Chondrocyte (in vitro differentiated cells): Measurements from ENCODE around the gene WDR88. TPM values are rescaled to one million over a fixed set of nuclear protein-coding genes. Genes with fewer than 3 reads are reported as not detected.
"Not testable (repeated sequence)": the region's sequence is repeated elsewhere in the genome, so short reads cannot be mapped to it uniquely, and the experiment has no call there.

ENCODE experiments used
- DNase-seq: peaks from one replicate; pipeline ENCODE4 v3.0.0; 2021; ENCODE audit warnings: mixed read lengths, low spot score
- H3K27ac Mint-ChIP-seq: one replicate; pipeline ENCODE4 v1.8.0; 2021; ENCODE audit warnings: mild to moderate bottlenecking, moderate library complexity, mixed read lengths; ENCODE audit not compliant: unreplicated experiment
- H3K27me3 Mint-ChIP-seq: 2 replicates; pipeline ENCODE4 v1.8.0; 2021; ENCODE audit warnings: low read depth, mixed read lengths
- H3K36me3 Mint-ChIP-seq: 2 replicates; pipeline ENCODE4 v1.8.0; 2021; ENCODE audit warnings: low read depth, mixed read lengths
- H3K4me1 Mint-ChIP-seq: 2 replicates; pipeline ENCODE4 v1.8.0; 2021; ENCODE audit warnings: low read depth, mild to moderate bottlenecking, mixed read lengths
- H3K4me3 Mint-ChIP-seq: one replicate; pipeline ENCODE4 v1.8.0; 2021; ENCODE audit warnings: mild to moderate bottlenecking, moderate library complexity, mixed read lengths; ENCODE audit not compliant: unreplicated experiment
- H3K9me3 Mint-ChIP-seq: 2 replicates; pipeline ENCODE4 v1.8.0; 2021; ENCODE audit warnings: low read depth, mixed read lengths
- CTCF ChIP-seq: fragments of 200-600 bp; sonication (generic); IDR thresholded peaks from 2 replicates; pipeline ENCODE4 v1.5.0; 2021; ENCODE audit warnings: antibody characterized with exemption, mild to moderate bottlenecking, moderate library complexity
- total RNA-seq: library from RNA; stranded (reverse); gene quantifications from 3 replicates; pipeline ENCODE4 v1.2.1, GENCODE V29; 2021

WDR88 gene
- total RNA-seq, 1 donor from 2014 or later: not detected

- no peak for DNase-seq
- Mint-ChIP-seq H3K27me3 (peaks cover 1% of the 10 kb centered on the region), H3K9me3 (no peaks in the 10 kb centered on the region), H3K27ac (no peak overlapping the region), H3K36me3 (peaks cover 2% of the 10 kb centered on the region), H3K4me1 (no peaks in the 10 kb centered on the region), H3K4me3 (no peak overlapping the region)
- no peak for TF ChIP-seq CTCF
Measured at GRCh38 chr19:33152176-33152575, 20.3 kb downstream of the WDR88 start.

DNA sequence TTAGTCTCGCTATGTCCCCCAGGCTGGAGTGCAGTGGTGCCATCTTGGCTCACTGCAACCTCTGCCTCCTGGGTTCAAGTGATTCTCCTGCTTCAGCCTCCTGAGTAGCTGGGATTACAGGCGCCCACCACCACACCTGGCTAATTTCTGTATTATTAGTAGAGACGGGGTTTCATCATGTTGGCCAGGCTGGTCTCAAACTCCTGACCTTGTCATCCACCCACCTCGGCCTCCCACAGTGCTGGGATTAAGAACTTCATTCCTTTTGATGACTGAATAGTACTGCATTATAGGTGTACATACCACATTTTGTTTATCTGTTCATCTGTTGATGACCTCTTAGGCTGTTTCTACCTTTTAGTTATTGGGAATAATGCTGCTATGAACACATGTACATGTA, 20.7 kb downstream of the WDR88 start:
- H3K27ac Mint-ChIP-seq, H3K36me3 Mint-ChIP-seq, H3K4me1 Mint-ChIP-seq, H3K4me3 Mint-ChIP-seq, H3K9me3 Mint-ChIP-seq, H3K27me3 Mint-ChIP-seq, DNase-seq: not testable (repeated sequence)

- not testable (repeated sequence) for DNase-seq, H3K27me3 Mint-ChIP-seq, H3K9me3 Mint-ChIP-seq, H3K4me1 Mint-ChIP-seq, H3K36me3 Mint-ChIP-seq, H3K27ac Mint-ChIP-seq, H3K4me3 Mint-ChIP-seq
Measured at GRCh38 chr19:33154313-33154712, 22.4 kb downstream of the WDR88 start.

DNA sequence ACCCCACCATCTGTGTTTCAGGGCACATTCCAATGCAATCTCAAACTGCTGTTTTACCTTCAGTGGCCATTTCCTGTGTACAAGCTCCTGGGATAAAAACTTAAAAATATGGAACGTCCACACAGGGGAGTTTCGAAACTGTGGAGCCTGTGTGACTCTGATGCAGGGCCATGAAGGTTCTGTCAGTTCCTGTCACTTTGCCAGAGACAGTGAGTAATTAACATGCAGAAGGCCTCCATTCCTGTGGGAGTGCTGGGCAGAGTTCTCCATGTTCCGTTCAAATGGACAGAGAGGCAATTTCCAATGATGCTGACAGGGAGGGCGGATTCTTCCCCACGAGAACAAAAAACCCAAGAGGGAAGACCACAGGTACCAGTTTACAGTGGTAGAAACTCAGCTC, 24.4 kb downstream of the WDR88 start:
- no peaks in the 10 kb centered on the region for H3K9me3 Mint-ChIP-seq
- H3K4me3 Mint-ChIP-seq: no peak overlapping the region
- no peak for TF ChIP-seq CTCF
- no peak for DNase-seq
- H3K4me1 Mint-ChIP-seq: no peaks in the 10 kb centered on the region
- H3K27me3 Mint-ChIP-seq: peaks cover 1% of the 10 kb centered on the region
- no peak overlapping the region for H3K27ac Mint-ChIP-seq
- H3K36me3 Mint-ChIP-seq: peaks cover 2% of the 10 kb centered on the region

GRCh38 chr19:33157906-33158305, 26.0 kb downstream of the WDR88 start:
- DNase-seq: no peak
- no peaks in the 10 kb centered on the region for H3K9me3 Mint-ChIP-seq

DNA sequence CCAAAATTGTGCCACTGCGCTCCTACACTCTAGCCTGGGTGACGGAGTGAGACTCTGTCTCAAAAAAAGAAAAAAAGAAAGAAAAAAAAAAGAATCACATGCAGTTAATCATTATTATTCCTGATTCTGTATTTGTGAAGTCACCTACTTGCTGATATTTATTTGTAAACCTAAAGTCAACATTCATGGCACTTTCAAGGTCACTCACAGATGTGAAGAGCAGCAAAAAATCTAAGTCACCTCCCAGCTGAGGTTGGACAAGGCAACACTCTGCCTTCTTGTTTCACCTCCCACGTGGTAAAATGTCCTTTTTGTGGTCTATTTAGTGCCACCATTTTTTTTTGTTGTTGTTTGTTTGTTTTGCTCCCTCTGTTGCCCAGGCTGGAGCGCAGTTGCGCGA, 26.5 kb downstream of the WDR88 start:
- no peak overlapping the region for H3K27ac Mint-ChIP-seq
- peaks cover 2% of the 10 kb centered on the region for H3K36me3 Mint-ChIP-seq
- H3K27me3 Mint-ChIP-seq: peaks cover 1% of the 10 kb centered on the region
- no peaks in the 10 kb centered on the region for H3K9me3 Mint-ChIP-seq
- H3K4me3 Mint-ChIP-seq: no peak overlapping the region
- TF ChIP-seq CTCF: no peak
- H3K4me1 Mint-ChIP-seq: peaks cover 4% of the 10 kb centered on the region
- no peak for DNase-seq

More at GRCh38 chr19:33157906-33158305, 26.0 kb downstream of the WDR88 start:
- peaks cover 2% of the 10 kb centered on the region for H3K36me3 Mint-ChIP-seq
- H3K27me3 Mint-ChIP-seq: peaks cover 1% of the 10 kb centered on the region
- no peak overlapping the region for H3K27ac Mint-ChIP-seq
- H3K4me1 Mint-ChIP-seq: peaks cover 4% of the 10 kb centered on the region
- TF ChIP-seq CTCF: no peak
- H3K4me3 Mint-ChIP-seq: no peak overlapping the region
